Measurements from ENCODE around the gene HOXC9. TPM values are rescaled to one million over a fixed set of nuclear protein-coding genes. Genes with fewer than 3 reads are reported as not detected.
A peak's percentile ranks its signal among the peaks of the same experiment; 100 is the strongest.

Gene HOXC9
- polyA plus RNA-seq, 1 experiment = 1.2 TPM

GRCh38 chr12:54030442-54030801 lies 30.5 kb downstream of the HOXC9 start:
- DNase-seq (ENCODE audit: low read depth) = no peak
- Histone ChIP-seq H3K27me3 (ENCODE audit: control insufficient read depth, insufficient read depth, low read length) (peaks cover 1% of the 10 kb centered on the region), H3K36me3 (ENCODE audit: control insufficient read depth, insufficient read depth, low read length) (peaks cover 2% of the 10 kb centered on the region; the same call in 1 of the 2 replicates), H3K4me3 (ENCODE audit: low read depth, low read length) (no peak overlapping the region)
- CTCF ChIA-PET = interaction anchor here (2.8 to 10.1 kb wide), 4 partner anchors 11 to 176 kb away, joined by 13 to 88 read pairs (median 54); partner anchors contain the start of gene SMUG1
- POLR2A ChIA-PET = no interaction called here
- no peak for TF ChIP-seq CTCF (IDR thresholded peaks at IDR 0.05; ENCODE audit: insufficient read depth, low read depth, low read length)

DNA sequence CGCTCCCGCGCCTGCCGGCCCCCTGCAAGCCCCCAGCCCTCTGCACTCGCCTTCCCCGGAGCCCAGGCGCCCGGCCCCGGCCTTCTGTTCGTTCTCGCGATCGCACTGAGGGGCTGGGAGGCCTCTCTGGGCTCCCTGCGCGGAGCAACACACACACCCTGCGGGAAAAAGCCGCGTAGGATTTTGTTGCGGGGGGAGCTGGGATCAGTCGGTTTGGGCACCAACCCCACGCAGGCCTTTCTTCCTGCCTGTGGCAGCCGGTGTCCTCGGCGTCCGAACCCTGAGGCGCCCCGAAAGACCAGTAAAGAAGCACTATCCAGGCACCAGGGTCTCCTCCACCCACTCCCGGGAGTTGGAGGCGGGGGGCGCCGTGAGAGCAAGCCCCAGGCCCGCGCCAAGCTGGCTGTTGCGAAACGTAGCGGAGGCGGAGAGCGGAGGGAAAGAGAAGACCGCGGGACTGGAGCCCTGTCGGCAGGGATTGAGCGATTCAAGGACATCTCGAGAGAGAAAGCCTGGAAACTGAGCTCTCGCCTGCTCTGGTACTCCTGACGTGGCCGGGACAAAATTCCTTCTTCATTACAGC lies 31.0 kb downstream of the HOXC9 start:
- peaks cover 2% of the 10 kb centered on the region; the same call in 1 of the 2 replicates for H3K36me3 ChIP-seq (ENCODE audit: control insufficient read depth, insufficient read depth, low read length)
- no peak for TF ChIP-seq CTCF (IDR thresholded peaks at IDR 0.05; ENCODE audit: insufficient read depth, low read depth, low read length)
- H3K27me3 ChIP-seq (ENCODE audit: control insufficient read depth, insufficient read depth, low read length) = peaks cover 1% of the 10 kb centered on the region
- POLR2A ChIA-PET = no interaction called here
- CTCF ChIA-PET = interaction anchor here (0.8 to 10.1 kb wide), 6 partner anchors 10 to 176 kb away, joined by 3 to 88 read pairs (median 24); partner anchors contain the start of gene SMUG1
- H3K4me3 ChIP-seq (ENCODE audit: low read depth, low read length) = no peak overlapping the region
- DNase-seq (ENCODE audit: low read depth) = no peak

DNA sequence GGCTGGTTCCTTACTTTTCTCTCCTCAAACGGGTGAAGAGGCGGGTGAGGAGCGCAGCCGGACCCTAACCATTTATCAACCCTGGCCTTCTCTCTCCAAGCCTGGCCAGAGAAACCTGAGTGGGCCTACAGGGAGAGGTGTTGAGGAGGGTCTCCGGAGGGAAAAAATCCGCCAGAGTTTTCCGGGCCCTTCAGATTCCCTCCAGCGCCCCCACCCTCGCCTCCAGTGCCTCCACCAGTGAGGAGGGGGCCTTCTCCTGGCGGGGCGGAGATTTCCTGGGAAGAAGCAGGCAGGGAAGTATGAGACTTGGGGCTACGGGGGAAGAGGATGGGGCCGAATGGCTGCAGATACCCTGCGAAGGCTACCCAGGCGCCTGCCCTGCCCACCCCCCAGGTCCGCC lies 31.5 kb downstream of the HOXC9 start:
- TF ChIP-seq CTCF (IDR thresholded peaks at IDR 0.05; ENCODE audit: insufficient read depth, low read depth, low read length) = no peak
- no peak overlapping the region for H3K4me3 ChIP-seq (ENCODE audit: low read depth, low read length)
- ChIA-PET CTCF (interaction anchor here (0.8 to 10.1 kb wide), 15 partner anchors 8 to 184 kb away, joined by 3 to 88 read pairs (median 10); partner anchors contain the start of genes HOXC10, HOXC4 and SMUG1), POLR2A (no interaction called here)
- no peak for DNase-seq (ENCODE audit: low read depth)
- peaks cover 2% of the 10 kb centered on the region; the same call in 1 of the 2 replicates for H3K36me3 ChIP-seq (ENCODE audit: control insufficient read depth, insufficient read depth, low read length)
- peaks cover 1% of the 10 kb centered on the region for H3K27me3 ChIP-seq (ENCODE audit: control insufficient read depth, insufficient read depth, low read length)

- DNase-seq (ENCODE audit: low read depth) = no peak
- Histone ChIP-seq H3K27me3 (ENCODE audit: control insufficient read depth, insufficient read depth, low read length) (peaks cover 1% of the 10 kb centered on the region), H3K36me3 (ENCODE audit: control insufficient read depth, insufficient read depth, low read length) (peaks cover 2% of the 10 kb centered on the region; the same call in 1 of the 2 replicates), H3K4me3 (ENCODE audit: low read depth, low read length) (no peak overlapping the region)
- CTCF ChIA-PET = interaction anchor here (0.6 to 10.1 kb wide), 36 partner anchors 8 to 293 kb away, joined by 3 to 88 read pairs (median 4); partner anchors contain the start of genes COPZ1, HOXC10, HOXC4 and HOXC8
- POLR2A ChIA-PET = no interaction called here
- no peak for TF ChIP-seq CTCF (IDR thresholded peaks at IDR 0.05; ENCODE audit: insufficient read depth, low read depth, low read length)
Observed at GRCh38 chr12:54032086-54032619, 32.2 kb downstream of the HOXC9 start.

- DNase-seq (ENCODE audit: low read depth) = no peak
- TF ChIP-seq CTCF (IDR thresholded peaks at IDR 0.05; ENCODE audit: insufficient read depth, low read depth, low read length) = peak; percentile 93
- ChIA-PET CTCF (interaction anchor here (0.6 to 10.1 kb wide), 35 partner anchors 8 to 292 kb away, joined by 3 to 88 read pairs (median 4); partner anchors contain the start of genes COPZ1, HOXC10, HOXC4 and HOXC8), POLR2A (interaction anchor here (0.6 kb wide), 1 partner anchor 15 kb away, joined by 3 read pairs; no protein-coding TSS in a partner anchor)
- Histone ChIP-seq H3K27me3 (ENCODE audit: control insufficient read depth, insufficient read depth, low read length) (peaks cover 1% of the 10 kb centered on the region), H3K36me3 (ENCODE audit: control insufficient read depth, insufficient read depth, low read length) (peaks cover 2% of the 10 kb centered on the region; the same call in 1 of the 2 replicates), H3K4me3 (ENCODE audit: low read depth, low read length) (peak within 1 kb of the TSS; percentile 33)
Observed at GRCh38 chr12:54032627-54033100, 32.7 kb downstream of the HOXC9 start, which contains the start of gene HOXC5. TSS of gene HOXC5 (plus strand) at chr12:54033050. CDS start at chr12:54033123, 73 bp downstream.

Data from BJ (cell line).